Loucy (cell line): Measurements from ENCODE around the gene TMPRSS2.
A peak's percentile ranks its signal among the peaks of the same experiment; 100 is the strongest.
"Not testable (repeated sequence)": the region's sequence is repeated elsewhere in the genome, so short reads cannot be mapped to it uniquely, and the experiment has no call there.

ENCODE experiments used
- H2AFZ ChIP-seq: fragments of 200-600 bp; sonication (generic); 2 replicates; pipeline ENCODE4 v1.6.0; 2016; ENCODE audit warnings: antibody characterized with exemption, mild to moderate bottlenecking, low read length, moderate library complexity
- H3F3A ChIP-seq: fragments of 200-600 bp; 2 replicates; pipeline ENCODE4 v1.6.0; 2016; ENCODE audit warnings: antibody characterized with exemption, low read depth, mild to moderate bottlenecking
- H3K27me3 ChIP-seq: fragments of 200-600 bp; sonication (generic); 2 replicates; pipeline ENCODE4 v1.6.1; 2014; ENCODE audit warnings: low read length, mild to moderate bottlenecking; ENCODE audit not compliant: insufficient read depth, poor library complexity, severe bottlenecking
- H3K36me3 ChIP-seq: fragments of 200-600 bp; sonication (generic); 2 replicates; pipeline ENCODE4 v1.6.1; 2016; ENCODE audit warnings: low read length; ENCODE audit not compliant: insufficient read depth
- H3K4me1 ChIP-seq: fragments of 200-600 bp; sonication (generic); 2 replicates; pipeline ENCODE4 v1.5.1; 2014; ENCODE audit warnings: low read length, mild to moderate bottlenecking; ENCODE audit not compliant: insufficient read depth, poor library complexity, severe bottlenecking
- H3K4me2 ChIP-seq: fragments of 200-600 bp; sonication (generic); 2 replicates; pipeline ENCODE4 v1.6.0; 2014; ENCODE audit warnings: antibody characterized with exemption, low read length, low read depth, mild to moderate bottlenecking; ENCODE audit not compliant: poor library complexity, severe bottlenecking
- H3K4me3 ChIP-seq: fragments of 200-600 bp; sonication (generic); 2 replicates; pipeline ENCODE4 v1.5.1; 2014; ENCODE audit warnings: low read length, mild to moderate bottlenecking, mixed read lengths; ENCODE audit not compliant: poor library complexity, severe bottlenecking
- H3K79me2 ChIP-seq: fragments of 200-600 bp; sonication (generic); 2 replicates; pipeline ENCODE4 v1.6.1; 2014; ENCODE audit warnings: low read length; ENCODE audit not compliant: insufficient read depth
- H3K9ac ChIP-seq: fragments of 200-600 bp; sonication (generic); 2 replicates; pipeline ENCODE4 v1.6.0; 2014; ENCODE audit warnings: mild to moderate bottlenecking, low read depth, low read length, moderate library complexity; ENCODE audit not compliant: poor library complexity, severe bottlenecking
- H3K9me2 ChIP-seq: fragments of 200-600 bp; sonication (generic); replicated peaks from 2 replicates; pipeline ENCODE4 v1.6.1; 2016; ENCODE audit warnings: low read depth, low read length, mixed read lengths
- H3K9me3 ChIP-seq: fragments of 200-600 bp; sonication (generic); 2 replicates; pipeline ENCODE4 v1.6.1; 2014; ENCODE audit warnings: mild to moderate bottlenecking, antibody characterized with exemption, low read length, low read depth; ENCODE audit not compliant: insufficient read depth
- H4K20me1 ChIP-seq: fragments of 200-600 bp; sonication (generic); 2 replicates; pipeline ENCODE4 v1.6.0; 2014; ENCODE audit warnings: antibody characterized with exemption, low read length, mild to moderate bottlenecking; ENCODE audit not compliant: insufficient read depth, poor library complexity, severe bottlenecking
- EZH2phosphoT487 ChIP-seq: fragments of 200-600 bp; IDR thresholded peaks from 2 replicates; pipeline ENCODE4 v1.6.1; 2018; ENCODE audit warnings: antibody characterized with exemption, mild to moderate bottlenecking, moderate library complexity, borderline replicate concordance
- TF ChIP-seq, protein P1 (sequence below): fragments of 200-600 bp; sonication (generic); conservative IDR thresholded peaks from 2 replicates; pipeline ENCODE4 v1.5.1; 2014; ENCODE audit warnings: mild to moderate bottlenecking, antibody characterized with exemption, low read length

Gene TMPRSS2

DNA sequence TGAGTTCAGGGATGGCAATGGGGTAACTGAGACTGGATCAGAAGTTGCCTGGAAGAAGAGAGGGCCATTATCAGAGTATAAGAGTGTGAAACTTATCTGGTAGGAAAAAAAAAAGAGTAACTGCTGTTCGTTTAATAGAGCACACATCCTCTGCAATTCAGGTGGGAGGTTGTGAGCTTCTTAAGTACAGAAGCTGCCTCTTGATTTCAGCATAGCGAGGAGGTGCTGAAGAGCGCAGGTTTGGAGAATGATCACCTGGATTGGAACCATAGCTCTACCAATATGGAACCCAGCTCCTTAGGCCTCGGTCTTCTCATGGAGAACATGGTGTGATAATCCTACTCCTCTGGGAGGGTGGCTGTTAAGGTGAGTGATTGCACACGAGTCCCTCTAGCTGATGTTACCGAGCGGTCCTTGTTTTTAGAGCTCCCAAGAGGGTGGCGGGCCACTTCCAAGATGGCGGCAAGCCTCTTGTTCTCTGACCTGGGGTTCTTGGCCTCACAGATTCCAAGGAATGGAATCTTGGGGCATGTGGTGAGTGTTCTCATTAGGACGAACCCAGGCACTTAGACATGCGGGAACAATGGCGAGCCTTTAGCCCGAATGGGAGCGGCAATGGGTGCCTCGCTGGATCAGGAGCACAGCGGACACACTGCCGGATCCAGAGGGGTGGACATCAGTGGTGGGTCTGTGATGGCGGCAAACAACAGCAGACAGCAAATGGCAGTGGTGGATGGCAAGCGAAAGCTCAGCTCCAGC is 85.2 kb downstream of the TMPRSS2 start:
- Histone ChIP-seq H3K9me2 (no peaks in the 10 kb centered on the region), H3K4me1 (peaks cover 5% of the 10 kb centered on the region), H3K4me2 (no peak overlapping the region), H3K27me3 (no peaks in the 10 kb centered on the region), H4K20me1 (no peaks in the 10 kb centered on the region), H2AFZ (no peak overlapping the region), H3F3A (no peaks in the 10 kb centered on the region), H3K9ac (no peak overlapping the region), H3K79me2 (no peaks in the 10 kb centered on the region), H3K4me3 (no peak overlapping the region), H3K9me3 (peaks cover 3% of the 10 kb centered on the region; the same call in 1 of the 2 replicates), H3K36me3 (no peaks in the 10 kb centered on the region)
- TF ChIP-seq, protein P1, sequence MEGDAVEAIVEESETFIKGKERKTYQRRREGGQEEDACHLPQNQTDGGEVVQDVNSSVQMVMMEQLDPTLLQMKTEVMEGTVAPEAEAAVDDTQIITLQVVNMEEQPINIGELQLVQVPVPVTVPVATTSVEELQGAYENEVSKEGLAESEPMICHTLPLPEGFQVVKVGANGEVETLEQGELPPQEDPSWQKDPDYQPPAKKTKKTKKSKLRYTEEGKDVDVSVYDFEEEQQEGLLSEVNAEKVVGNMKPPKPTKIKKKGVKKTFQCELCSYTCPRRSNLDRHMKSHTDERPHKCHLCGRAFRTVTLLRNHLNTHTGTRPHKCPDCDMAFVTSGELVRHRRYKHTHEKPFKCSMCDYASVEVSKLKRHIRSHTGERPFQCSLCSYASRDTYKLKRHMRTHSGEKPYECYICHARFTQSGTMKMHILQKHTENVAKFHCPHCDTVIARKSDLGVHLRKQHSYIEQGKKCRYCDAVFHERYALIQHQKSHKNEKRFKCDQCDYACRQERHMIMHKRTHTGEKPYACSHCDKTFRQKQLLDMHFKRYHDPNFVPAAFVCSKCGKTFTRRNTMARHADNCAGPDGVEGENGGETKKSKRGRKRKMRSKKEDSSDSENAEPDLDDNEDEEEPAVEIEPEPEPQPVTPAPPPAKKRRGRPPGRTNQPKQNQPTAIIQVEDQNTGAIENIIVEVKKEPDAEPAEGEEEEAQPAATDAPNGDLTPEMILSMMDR, result no peak
- no peak for TF ChIP-seq EZH2phosphoT487

DNA sequence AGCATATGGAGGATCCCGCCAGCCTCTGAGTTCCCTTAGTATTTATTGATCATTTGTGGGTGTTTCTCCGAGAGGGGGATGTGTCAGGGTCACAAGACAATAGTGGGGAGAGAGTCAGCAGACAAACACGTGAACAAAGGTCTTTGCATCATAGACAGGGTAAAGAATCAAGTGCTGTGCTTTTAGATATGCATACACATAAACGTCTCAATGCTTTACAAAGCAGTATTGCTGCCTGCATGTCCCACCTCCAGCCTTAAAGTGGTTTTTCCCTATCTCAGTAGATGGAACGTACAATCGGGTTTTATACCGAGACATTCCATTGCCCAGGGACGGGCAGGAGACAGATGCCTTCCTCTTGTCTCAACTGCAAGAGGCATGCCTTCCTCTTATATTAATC is 87.0 kb downstream of the TMPRSS2 start:
- peak overlapping the region; percentile 80 for H3K4me2 ChIP-seq
- not testable (repeated sequence) for H3K9me3 ChIP-seq, H3K36me3 ChIP-seq, H4K20me1 ChIP-seq, H3K4me1 ChIP-seq, H3K79me2 ChIP-seq, H2AFZ ChIP-seq, H3K9me2 ChIP-seq, H3K27me3 ChIP-seq, H3F3A ChIP-seq
- peak overlapping the region; percentile 89 for H3K4me3 ChIP-seq
- peak overlapping the region; percentile 81 for H3K9ac ChIP-seq

DNA sequence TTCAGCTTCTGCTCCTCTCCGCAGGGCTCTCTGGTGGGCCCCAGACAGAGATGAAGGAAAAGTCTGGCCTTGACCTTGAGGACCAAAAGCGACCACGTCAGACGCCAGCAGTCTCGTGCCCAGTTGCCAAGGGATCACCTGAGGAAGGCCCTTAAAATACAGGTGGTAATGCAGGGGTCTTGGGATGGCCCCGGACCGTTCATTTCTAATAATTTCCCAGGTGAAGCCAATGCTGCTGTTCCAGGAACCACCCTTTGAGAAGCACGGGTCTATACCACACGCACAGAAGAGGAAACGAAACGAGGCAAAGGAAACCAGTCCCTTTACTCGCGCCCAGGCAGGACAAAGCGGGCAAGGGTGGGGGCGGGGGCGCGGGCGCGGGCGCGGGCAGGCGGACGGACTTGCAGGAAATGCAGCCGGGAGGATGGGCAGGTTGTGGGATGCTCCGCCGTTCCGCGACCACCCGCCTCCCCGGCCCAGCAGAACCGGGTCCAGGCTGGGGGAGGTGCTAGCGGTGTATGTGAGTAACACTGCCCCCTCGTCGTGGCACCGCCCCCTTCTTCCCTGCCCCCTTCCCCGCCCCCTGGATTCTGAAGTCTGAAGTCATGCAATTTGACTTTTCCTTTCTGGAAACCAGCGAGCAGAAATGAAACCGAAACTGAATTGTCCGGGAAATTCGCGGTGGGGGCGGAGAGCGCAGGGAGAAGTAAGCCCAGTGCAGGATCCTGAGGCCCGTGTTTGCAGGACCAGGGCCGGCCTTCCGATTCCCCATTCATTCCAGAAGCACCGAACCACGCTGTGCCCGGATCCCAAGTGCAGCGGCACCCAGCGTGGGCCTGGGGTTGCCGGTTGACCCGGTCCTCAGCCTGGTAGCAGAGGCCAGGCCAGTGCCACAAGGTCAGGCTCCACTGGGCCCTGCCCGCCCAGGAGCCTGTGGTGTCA is 87.8 kb downstream of the TMPRSS2 start:
- Histone ChIP-seq H3K4me2 (peak overlapping the region; percentile 80), H3K9me3 (peaks cover 4% of the 10 kb centered on the region; the same call in 1 of the 2 replicates), H3F3A (no peaks in the 10 kb centered on the region), H3K79me2 (no peaks in the 10 kb centered on the region), H3K4me3 (peak overlapping the region; percentile 89), H4K20me1 (no peaks in the 10 kb centered on the region), H3K9me2 (no peaks in the 10 kb centered on the region), H3K27me3 (no peaks in the 10 kb centered on the region), H3K36me3 (no peaks in the 10 kb centered on the region), H2AFZ (peak overlapping the region; percentile 90), H3K4me1 (peaks cover 5% of the 10 kb centered on the region), H3K9ac (peak overlapping the region; percentile 81)
- TF ChIP-seq, protein P1, result no peak
- no peak for TF ChIP-seq EZH2phosphoT487
